Bone marrow (tissue), 2 donors: ENCODE data around the gene PTPRK.
"Not testable (repeated sequence)": the region's sequence is repeated elsewhere in the genome, so short reads cannot be mapped to it uniquely, and the experiment has no call there.

Experiments used
- DNase-seq, 2 donors: peaks; one replicate each; lab custom pipeline; 2025; lab: John Stamatoyannopoulos, UW

PTPRK gene

GRCh38 chr6:127956260-127956888 lies 564.0 kb downstream of the PTPRK start:
- no peak for DNase-seq

- DNase-seq = no peak
Observed at GRCh38 chr6:127954082-127954481, 566.3 kb downstream of the PTPRK start.

GRCh38 chr6:127952831-127953230 lies 567.6 kb downstream of the PTPRK start:
- no peak for DNase-seq

GRCh38 chr6:127952176-127952575 lies 568.2 kb downstream of the PTPRK start:
- no peak for DNase-seq

- no peak for DNase-seq
Observed at GRCh38 chr6:127951172-127951917, 569.1 kb downstream of the PTPRK start.

GRCh38 chr6:127950566-127951145 lies 569.7 kb downstream of the PTPRK start:
- DNase-seq = no peak

- no peak for DNase-seq
Observed at GRCh38 chr6:127949251-127949650, 571.1 kb downstream of the PTPRK start.

GRCh38 chr6:127946388-127946787 lies 574.0 kb downstream of the PTPRK start:
- no peak for DNase-seq

- no peak for DNase-seq
Observed at GRCh38 chr6:127945434-127946097, 574.8 kb downstream of the PTPRK start.

- DNase-seq = no peak
Observed at GRCh38 chr6:127941228-127941627, 579.2 kb downstream of the PTPRK start.

GRCh38 chr6:127939442-127940066 lies 580.8 kb downstream of the PTPRK start:
- DNase-seq = no peak

- no peak for DNase-seq
Observed at GRCh38 chr6:127938701-127939100, 581.7 kb downstream of the PTPRK start.

- no peak for DNase-seq
Observed at GRCh38 chr6:127937747-127938146, 582.7 kb downstream of the PTPRK start.

GRCh38 chr6:127937102-127937501 lies 583.3 kb downstream of the PTPRK start:
- DNase-seq = no peak

- DNase-seq = no peak
Observed at GRCh38 chr6:127934956-127935355, 585.4 kb downstream of the PTPRK start.

GRCh38 chr6:127933852-127934840 lies 586.3 kb downstream of the PTPRK start:
- DNase-seq = no peak

GRCh38 chr6:127933137-127933536 lies 587.3 kb downstream of the PTPRK start:
- no peak for DNase-seq

- DNase-seq = no peak
Observed at GRCh38 chr6:127932708-127933107, 587.7 kb downstream of the PTPRK start.

- not testable (repeated sequence) for DNase-seq
Observed at GRCh38 chr6:127926441-127926840, 594.0 kb downstream of the PTPRK start.

- DNase-seq = no peak
Observed at GRCh38 chr6:127924440-127924839, 596.0 kb downstream of the PTPRK start.

- DNase-seq = no peak
Observed at GRCh38 chr6:127924031-127924430, 596.4 kb downstream of the PTPRK start.
